Activated CD4-positive, alpha-beta T cell treated with anti-CD3 and anti-CD28 coated beads, Interleukin-2, amount 50 U/mL, for 24 hours (primary cell): ENCODE data around the gene DNAJC10.
"Not testable (repeated sequence)": the region's sequence is repeated elsewhere in the genome, so short reads cannot be mapped to it uniquely, and the experiment has no call there.

Experiments used
- DNase-seq, 2 donors: peaks; one replicate each; pipeline ENCODE4 v3.0.0-alpha.2; 2020; ENCODE audit warnings: low read depth in 1 of 2, low spot score in 1 of 2

Gene DNAJC10

GRCh38 chr2:182719116-182719515, 3.1 kb downstream of the DNAJC10 start:
- not testable (repeated sequence) for DNase-seq

GRCh38 chr2:182724656-182725055, 8.6 kb downstream of the DNAJC10 start:
- no peak for DNase-seq

GRCh38 chr2:182726473-182726872, 10.4 kb downstream of the DNAJC10 start:
- DNase-seq = no peak

GRCh38 chr2:182728014-182728413, 12.0 kb downstream of the DNAJC10 start:
- DNase-seq = no peak

GRCh38 chr2:182729710-182730339, 13.8 kb downstream of the DNAJC10 start:
- no peak for DNase-seq

- DNase-seq = no peak
Observed at GRCh38 chr2:182730486-182730885, 14.4 kb downstream of the DNAJC10 start.

GRCh38 chr2:182732736-182733135, 16.7 kb downstream of the DNAJC10 start:
- no peak for DNase-seq

GRCh38 chr2:182733572-182733971, 17.5 kb downstream of the DNAJC10 start:
- no peak for DNase-seq

GRCh38 chr2:182736856-182737255, 20.8 kb downstream of the DNAJC10 start:
- not testable (repeated sequence) for DNase-seq

GRCh38 chr2:182740701-182741100, 24.6 kb downstream of the DNAJC10 start:
- DNase-seq = no peak

- no peak for DNase-seq
Observed at GRCh38 chr2:182741620-182742019, 25.6 kb downstream of the DNAJC10 start.

GRCh38 chr2:182744490-182744889, 28.4 kb downstream of the DNAJC10 start:
- no peak for DNase-seq

- no peak for DNase-seq
Observed at GRCh38 chr2:182745061-182745460, 29.0 kb downstream of the DNAJC10 start.

GRCh38 chr2:182745894-182746293, 29.8 kb downstream of the DNAJC10 start:
- DNase-seq = not testable (repeated sequence)

- no peak for DNase-seq
Observed at GRCh38 chr2:182754231-182754630, 38.2 kb downstream of the DNAJC10 start.

- no peak for DNase-seq
Observed at GRCh38 chr2:182758379-182758778, 42.3 kb downstream of the DNAJC10 start.

GRCh38 chr2:182761903-182762302, 45.8 kb downstream of the DNAJC10 start:
- no peak for DNase-seq

GRCh38 chr2:182763311-182763912, 47.4 kb downstream of the DNAJC10 start:
- DNase-seq = no peak

- DNase-seq = no peak
Observed at GRCh38 chr2:182766626-182767025, 50.6 kb downstream of the DNAJC10 start.

- no peak for DNase-seq
Observed at GRCh38 chr2:182767578-182767977, 51.5 kb downstream of the DNAJC10 start.

- DNase-seq = not testable (repeated sequence)
Observed at GRCh38 chr2:182768950-182769349, 52.9 kb downstream of the DNAJC10 start.

GRCh38 chr2:182779323-182779722, 63.3 kb downstream of the DNAJC10 start:
- DNase-seq = no peak

- not testable (repeated sequence) for DNase-seq
Observed at GRCh38 chr2:182781099-182781498, 65.0 kb downstream of the DNAJC10 start.
